Measurements from ENCODE around the gene AWAT2. TPM values are rescaled to one million over a fixed set of nuclear protein-coding genes. Genes with fewer than 3 reads are reported as not detected.

Gene AWAT2
- not detected in 2 replicates for total RNA-seq (ENCODE audit: low replicate concordance)
- long read RNA-seq, result 0 reads

GRCh38 chrX:70049925-70050324, at the start of gene AWAT2:
Gene AWAT2 (minus strand): TSS chrX:70049938. CDS start chrX:70049932, 6 bp downstream.
- Mint-ChIP-seq H3K4me1 (ENCODE audit: unreplicated experiment) (no peaks in the 10 kb centered on the region), H3K27me3 (no peaks in the 10 kb centered on the region), H3K4me3 (no peak within 1 kb of the TSS), H3K36me3 (no peaks in the 10 kb centered on the region), H3K27ac (no peak within 1 kb of the TSS), H3K9me3 (no peaks in the 10 kb centered on the region)
- no peak for DNase-seq (ENCODE audit: extremely low spot score, unreplicated experiment)
- TF ChIP-seq CTCF (conservative IDR thresholded peaks at IDR 0.05), result no peak

- no peaks in the 10 kb centered on the region for H3K36me3 Mint-ChIP-seq
Measured at GRCh38 chrX:70096052-70096451, 46.3 kb upstream of the AWAT2 start.

GRCh38 chrX:70092247-70092646, 42.5 kb upstream of the AWAT2 start:
- H3K4me3 Mint-ChIP-seq, result no peak overlapping the region
- H3K9me3 Mint-ChIP-seq, result no peaks in the 10 kb centered on the region
- no peaks in the 10 kb centered on the region for H3K36me3 Mint-ChIP-seq
- H3K27me3 Mint-ChIP-seq, result no peaks in the 10 kb centered on the region
- TF ChIP-seq CTCF (conservative IDR thresholded peaks at IDR 0.05), result no peak
- no peak overlapping the region for H3K27ac Mint-ChIP-seq
- no peaks in the 10 kb centered on the region for H3K4me1 Mint-ChIP-seq (ENCODE audit: unreplicated experiment)
- DNase-seq (ENCODE audit: extremely low spot score, unreplicated experiment), result no peak

More at GRCh38 chrX:70096052-70096451, 46.3 kb upstream of the AWAT2 start:
- Mint-ChIP-seq H3K4me1 (ENCODE audit: unreplicated experiment) (no peaks in the 10 kb centered on the region), H3K9me3 (no peaks in the 10 kb centered on the region), H3K27ac (no peak overlapping the region), H3K27me3 (no peaks in the 10 kb centered on the region), H3K4me3 (no peak overlapping the region)
- TF ChIP-seq CTCF (conservative IDR thresholded peaks at IDR 0.05), result no peak
- DNase-seq (ENCODE audit: extremely low spot score, unreplicated experiment), result no peak

- H3K36me3 Mint-ChIP-seq, result no peaks in the 10 kb centered on the region
- H3K27ac Mint-ChIP-seq, result no peak overlapping the region
- no peaks in the 10 kb centered on the region for H3K9me3 Mint-ChIP-seq
- no peak for TF ChIP-seq CTCF (conservative IDR thresholded peaks at IDR 0.05)
- no peaks in the 10 kb centered on the region for H3K4me1 Mint-ChIP-seq (ENCODE audit: unreplicated experiment)
- no peaks in the 10 kb centered on the region for H3K27me3 Mint-ChIP-seq
- DNase-seq (ENCODE audit: extremely low spot score, unreplicated experiment), result no peak
- no peak overlapping the region for H3K4me3 Mint-ChIP-seq
Measured at GRCh38 chrX:70089604-70090297, 40.0 kb upstream of the AWAT2 start.

- H3K4me1 Mint-ChIP-seq (ENCODE audit: unreplicated experiment), result no peaks in the 10 kb centered on the region
- no peak overlapping the region for H3K4me3 Mint-ChIP-seq
- no peak for TF ChIP-seq CTCF (conservative IDR thresholded peaks at IDR 0.05)
- H3K27me3 Mint-ChIP-seq, result no peaks in the 10 kb centered on the region
- no peaks in the 10 kb centered on the region for H3K9me3 Mint-ChIP-seq
- H3K36me3 Mint-ChIP-seq, result no peaks in the 10 kb centered on the region
- H3K27ac Mint-ChIP-seq, result no peak overlapping the region
- DNase-seq (ENCODE audit: extremely low spot score, unreplicated experiment), result no peak
Measured at GRCh38 chrX:70088751-70089150, 39.0 kb upstream of the AWAT2 start.

All from type B pancreatic cell (in vitro differentiated cells).